Activated effector memory CD4-positive, alpha-beta T cell treated with Interleukin-2 at 50 U/mL for 16 hours (primary cell): ENCODE measurements around the gene MTHFS.

ENCODE experiments used
- DNase-seq: peaks from one replicate; pipeline ENCODE4 v3.0.0-alpha.2; 2020

The MTHFS gene

GRCh38 chr15:79874242-79874641 is 22.6 kb downstream of the MTHFS start:
- no peak for DNase-seq

DNA sequence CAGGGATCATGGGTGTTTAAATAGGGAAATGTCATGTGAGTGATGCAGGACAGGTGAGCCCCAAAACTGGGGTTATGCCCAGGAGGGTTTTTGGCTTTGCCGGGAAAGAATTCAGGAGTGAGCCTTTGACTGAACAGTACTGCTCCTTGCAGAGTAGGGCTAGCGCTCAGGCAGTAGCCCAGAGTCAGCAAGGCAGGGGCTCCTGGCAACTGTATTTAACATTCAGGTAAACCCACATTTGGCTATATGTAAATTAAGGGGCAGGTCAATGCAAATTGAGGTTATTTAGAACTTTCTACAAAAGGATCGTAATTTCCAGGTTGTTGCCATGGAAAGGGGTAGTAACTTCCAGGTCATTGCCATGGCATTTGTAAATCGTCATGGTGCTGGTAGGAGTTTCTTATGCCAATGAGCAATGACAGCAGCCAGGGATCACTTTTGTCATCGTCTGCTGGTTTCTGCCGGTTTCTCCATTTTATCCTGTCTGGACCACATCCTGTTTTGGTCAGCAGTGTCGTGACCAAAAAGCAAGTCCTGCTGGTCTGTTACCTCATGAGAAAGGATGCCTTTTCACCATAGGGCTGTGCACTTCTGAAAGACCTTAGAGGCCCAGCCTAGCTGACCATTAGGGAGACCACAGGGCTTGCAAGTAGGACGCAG is 24.3 kb downstream of the MTHFS start:
- peak; percentile 19 for DNase-seq

DNA sequence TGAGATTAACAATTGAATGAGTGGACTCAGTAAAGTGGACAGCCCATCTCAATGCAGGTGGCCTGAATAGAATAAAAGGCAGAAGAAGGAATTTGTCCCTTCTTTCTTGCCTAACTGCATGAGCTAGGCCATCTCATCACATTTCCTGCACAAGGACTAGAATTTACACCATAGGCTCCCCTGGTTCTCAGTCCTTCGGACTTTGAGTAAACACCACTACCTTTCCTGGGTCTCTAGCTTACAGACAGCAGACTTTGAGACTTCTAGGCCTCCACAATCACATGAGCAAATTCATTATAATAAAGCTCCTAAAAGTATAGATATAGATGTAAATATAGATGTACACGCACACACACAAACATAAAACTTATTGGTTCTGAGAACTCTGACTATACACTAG is 28.3 kb downstream of the MTHFS start:
- DNase-seq, result no peak

DNA sequence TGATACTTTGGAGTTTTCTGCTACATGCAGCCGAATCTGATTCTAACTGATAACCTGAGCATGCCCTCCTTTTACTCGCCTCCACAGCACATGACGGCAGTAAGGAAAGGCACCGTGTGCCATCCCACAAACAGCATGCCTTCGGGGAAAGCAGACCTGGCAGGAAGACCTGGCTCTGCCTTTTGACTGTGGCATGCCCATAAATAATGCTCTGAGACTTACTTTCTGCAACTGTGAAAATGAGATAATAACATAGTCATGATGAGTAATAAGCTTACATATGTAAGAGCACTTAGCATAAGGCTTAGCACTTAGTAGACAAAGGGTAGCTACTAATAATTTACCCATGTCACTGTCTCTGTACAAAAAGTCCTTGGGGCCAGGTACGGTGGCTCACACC is 32.9 kb downstream of the MTHFS start:
- DNase-seq, result no peak

GRCh38 chr15:79862191-79862590 is 34.6 kb downstream of the MTHFS start:
- no peak for DNase-seq

- DNase-seq, result no peak
Observed at GRCh38 chr15:79860661-79861060, 36.2 kb downstream of the MTHFS start.

DNA sequence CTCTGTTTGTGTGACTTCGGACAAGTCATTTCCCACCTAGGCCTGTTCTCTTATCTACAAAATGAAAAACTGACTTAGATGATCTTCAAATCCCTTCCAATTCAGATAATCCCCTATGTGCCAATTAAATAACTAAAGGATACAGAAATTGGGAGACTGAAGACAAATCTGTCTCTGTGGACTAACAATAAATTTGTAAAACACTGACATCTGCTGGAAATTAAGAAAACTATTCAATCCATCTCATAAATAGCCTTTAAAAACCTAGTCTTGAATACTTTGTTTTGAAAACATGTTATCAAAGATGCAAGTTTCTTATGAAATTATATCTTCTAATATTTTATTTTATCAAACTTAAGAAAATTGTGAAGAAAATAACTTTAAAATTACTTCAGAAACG is 38.3 kb downstream of the MTHFS start:
- no peak for DNase-seq

DNA sequence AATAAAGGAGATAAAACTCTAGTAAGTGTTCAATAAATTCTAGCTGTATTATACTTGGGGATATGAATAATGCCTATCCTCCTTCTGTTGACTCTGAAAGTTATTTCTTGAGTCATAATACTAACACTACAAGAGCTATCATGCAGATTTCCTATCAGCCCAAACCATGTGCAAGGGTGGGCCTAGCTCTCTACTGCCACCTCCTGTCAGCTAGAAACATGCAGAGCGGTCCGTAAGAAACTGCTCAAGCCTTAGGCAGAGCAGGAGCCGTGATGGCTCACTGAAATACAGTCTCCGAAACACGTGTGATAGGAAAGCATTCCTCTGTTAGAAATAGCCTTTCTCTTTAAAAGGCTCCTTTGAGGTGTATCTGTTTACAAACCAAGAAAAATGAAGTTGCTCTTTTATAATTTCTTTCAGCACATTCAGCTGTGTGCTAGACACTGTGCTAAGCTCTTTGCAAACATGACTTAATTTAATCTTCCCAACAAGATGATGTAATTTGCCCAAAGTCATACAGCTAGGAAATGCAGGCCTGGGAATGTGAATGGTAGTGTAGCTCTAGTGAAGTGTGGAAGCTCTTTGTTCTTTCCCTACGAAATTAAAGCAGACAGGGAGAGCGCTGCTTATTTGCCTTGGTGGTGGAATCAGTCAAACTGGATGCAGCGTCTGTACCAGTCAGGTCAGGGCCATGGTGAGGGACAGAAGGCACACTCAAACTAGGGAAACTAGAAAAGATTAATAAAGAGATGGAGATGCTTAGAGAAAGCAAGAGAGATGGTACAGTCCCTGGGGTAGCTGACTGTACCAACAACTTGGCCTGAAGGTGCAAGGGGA is 43.1 kb downstream of the MTHFS start:
- DNase-seq, result peak; percentile 33

DNA sequence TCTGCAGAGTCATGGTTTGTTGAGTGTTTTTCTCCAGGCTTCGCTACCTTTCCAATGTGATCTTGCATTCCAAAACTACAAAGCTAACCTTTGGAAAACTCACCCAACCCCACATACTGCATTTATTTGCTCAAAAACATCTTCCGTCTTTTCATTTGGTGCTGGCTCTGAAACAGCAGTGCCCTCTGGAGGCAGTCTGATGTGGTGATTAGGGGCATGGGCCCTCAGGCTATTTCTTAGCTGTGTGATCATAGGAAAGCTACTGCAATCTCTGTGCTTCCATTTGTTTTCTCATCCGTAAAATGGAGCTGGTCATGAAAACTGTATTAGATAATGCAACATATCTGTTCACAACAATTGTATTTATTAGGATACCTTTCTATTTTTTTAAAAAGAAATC is 47.0 kb downstream of the MTHFS start:
- no peak for DNase-seq

DNA sequence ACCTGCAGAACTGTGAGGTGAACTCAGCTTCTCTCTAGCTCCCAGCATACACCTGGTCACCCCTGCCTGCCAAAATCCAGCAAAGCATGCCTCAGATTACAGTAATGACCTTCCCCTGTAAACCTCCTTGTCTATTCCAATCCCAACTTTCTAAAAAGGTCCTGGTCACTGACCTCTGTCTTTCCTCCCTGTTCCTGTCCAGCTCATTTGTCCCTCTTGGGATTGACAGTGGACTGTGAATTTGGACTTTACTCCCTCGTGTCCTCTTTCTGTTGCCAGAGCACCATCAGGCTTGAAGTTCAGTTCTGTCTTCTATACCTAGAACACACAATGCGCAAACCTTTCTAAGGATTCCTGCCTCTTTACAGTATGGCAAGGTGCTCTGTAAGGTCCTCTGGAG is 50.3 kb downstream of the MTHFS start:
- DNase-seq, result no peak

- no peak for DNase-seq
Observed at GRCh38 chr15:79844221-79844620, 52.6 kb downstream of the MTHFS start.

GRCh38 chr15:79837846-79838245 is 59.0 kb downstream of the MTHFS start:
- no peak for DNase-seq

DNA sequence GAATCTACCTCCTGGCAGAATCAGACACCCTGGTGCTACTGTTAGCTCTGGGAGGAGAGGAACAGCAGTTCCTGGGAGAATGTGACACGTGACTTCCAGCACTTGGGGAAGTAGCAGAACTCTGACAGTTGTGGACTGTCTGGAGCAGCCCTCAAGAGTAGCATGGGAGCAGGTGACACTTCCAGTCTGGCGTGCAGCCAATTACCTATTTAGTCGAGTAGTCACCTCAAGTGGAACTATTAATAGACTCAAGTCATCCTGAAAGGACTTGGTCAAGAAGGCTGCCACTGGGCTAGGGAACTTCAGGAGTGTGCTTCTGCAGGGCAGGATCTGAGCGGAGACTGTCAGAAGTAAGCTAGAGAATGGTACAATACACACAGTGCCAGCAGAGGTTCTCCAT is 62.3 kb downstream of the MTHFS start:
- DNase-seq, result no peak

DNA sequence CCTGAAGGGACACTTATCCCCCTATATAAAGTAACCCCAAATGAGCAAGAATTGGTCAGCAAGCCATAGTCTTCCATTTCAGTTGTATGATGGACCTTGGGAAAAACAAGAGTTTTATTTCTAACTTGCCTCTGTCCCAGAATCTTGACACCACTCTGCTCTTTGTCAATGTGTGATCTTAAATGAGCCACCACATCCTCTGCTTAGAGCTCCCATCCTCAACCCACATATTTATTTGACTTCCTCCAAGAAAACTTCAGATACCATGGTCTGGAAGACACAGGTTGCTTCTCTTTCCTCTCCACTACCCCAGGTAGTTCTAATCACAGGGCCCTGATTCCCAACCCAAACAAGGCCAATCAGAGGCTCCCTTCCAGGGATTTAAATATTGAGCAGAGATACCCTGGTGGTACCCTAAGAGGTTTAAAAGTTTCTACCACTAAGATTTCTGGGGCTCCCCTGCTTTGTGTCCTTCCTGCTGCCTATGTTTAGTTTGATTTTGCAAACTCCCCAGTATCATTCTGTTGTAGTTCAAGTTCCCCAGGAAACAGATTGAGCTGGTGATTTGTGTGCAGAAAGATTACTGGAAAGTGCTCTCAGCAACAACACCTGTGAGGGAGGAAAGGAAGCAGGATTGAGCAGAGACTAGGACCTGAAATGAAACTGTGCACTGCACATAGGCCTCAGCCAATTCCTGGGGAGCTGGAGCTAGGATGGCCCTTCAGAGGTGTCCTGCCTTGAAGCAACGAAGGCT is 64.3 kb downstream of the MTHFS start:
- DNase-seq, result no peak

- no peak for DNase-seq
Observed at GRCh38 chr15:79831604-79832003, 65.2 kb downstream of the MTHFS start.

DNA sequence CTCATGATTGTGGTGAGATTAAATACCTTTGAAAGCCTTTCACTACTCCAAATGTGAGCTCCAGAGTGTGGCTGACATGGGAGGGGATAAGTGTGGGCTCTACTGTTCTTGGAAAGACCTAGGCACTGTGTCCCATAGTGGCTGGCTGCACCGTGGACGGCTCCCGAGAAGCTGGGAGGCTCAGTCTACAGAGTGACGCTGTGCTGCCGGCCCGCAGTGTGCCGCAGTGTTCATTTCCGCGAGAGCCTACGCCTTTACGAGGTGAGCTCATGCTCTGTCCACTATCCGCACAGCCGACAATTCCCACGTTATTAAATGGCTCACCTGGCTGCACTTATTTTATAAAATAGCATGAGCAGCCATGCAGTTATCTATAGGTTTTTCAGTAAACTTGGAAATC is 66.9 kb downstream of the MTHFS start:
- DNase-seq, result no peak

DNA sequence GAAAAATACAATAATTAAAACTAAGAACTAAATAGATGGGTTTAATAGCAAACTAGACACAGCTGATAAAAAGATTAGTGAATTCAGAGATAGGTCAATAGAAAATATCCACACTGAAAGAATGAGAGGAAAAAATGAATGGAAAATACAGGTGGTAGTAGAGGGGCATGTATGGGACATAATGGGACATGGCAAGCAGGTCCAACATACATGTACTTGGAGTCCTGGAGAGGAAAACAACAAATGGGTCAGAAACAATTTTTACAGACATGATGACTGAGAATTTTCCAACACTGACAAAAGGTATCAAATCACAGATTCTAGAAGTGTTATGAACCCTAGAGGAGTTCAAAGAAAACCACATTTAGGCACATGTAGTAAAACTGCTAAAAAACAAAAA is 68.4 kb downstream of the MTHFS start:
- no peak for DNase-seq

GRCh38 chr15:79826800-79827199 is 70.0 kb downstream of the MTHFS start:
- DNase-seq, result no peak

- DNase-seq, result no peak
Observed at GRCh38 chr15:79824136-79824701, 72.6 kb downstream of the MTHFS start.

DNA sequence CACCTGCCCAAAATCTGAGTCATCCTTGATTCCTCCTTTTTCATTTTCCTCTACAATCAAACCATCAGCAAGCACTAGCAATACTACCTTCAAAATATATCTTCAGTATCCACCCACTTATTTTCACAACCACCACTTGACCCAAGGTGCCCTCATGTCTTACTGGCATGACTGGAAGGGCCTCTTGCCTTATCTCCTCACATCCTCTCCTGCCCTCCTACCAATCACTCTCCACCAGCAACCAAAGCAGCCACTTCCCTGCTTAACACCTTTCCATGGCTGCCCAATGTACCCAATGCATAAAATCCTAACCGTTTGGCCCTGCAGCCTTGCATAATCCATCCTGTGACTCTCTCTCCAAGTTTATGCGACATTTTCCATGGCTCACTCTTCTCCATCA is 76.0 kb downstream of the MTHFS start:
- DNase-seq, result no peak

DNA sequence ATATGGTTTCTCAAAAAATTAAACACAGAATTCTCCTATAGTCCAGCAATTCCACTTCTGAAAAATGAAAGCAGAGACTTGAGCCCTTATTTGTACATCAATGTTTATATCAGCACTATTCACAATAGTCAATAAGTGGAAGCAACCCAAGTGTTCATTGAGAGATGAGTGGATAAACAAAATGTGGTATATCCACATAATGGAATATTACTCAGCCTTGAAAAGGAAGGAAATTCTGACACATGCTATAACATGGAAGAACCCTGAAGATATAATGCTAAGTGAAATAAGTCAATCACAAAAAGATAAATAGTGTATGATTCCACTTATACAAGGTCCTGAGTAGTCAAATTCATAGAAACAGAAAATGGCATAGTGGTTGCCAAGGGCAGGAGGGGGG is 76.6 kb downstream of the MTHFS start:
- no peak for DNase-seq

DNA sequence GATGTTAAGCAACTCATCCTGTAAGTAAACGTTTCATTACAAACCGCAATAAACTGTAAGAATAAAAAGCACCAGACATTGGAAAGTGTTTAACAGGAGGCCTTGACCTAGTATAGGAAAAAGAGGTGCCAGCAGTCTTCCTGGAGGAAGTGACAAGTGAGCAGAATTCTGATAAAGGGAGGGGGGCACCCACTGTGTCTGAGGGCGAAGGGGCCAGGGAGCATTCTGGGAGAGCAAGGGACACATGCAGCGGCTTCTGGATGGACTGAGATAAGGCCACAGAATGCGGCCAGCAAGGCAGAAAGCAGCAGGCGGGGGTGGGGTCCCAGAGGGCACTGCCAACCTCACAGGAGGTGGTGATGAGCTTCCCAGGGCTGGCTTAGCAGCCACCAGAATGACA is 80.2 kb downstream of the MTHFS start:
- no peak for DNase-seq

- no peak for DNase-seq
Observed at GRCh38 chr15:79815468-79815867, 81.3 kb downstream of the MTHFS start.

GRCh38 chr15:79812541-79812940 is 84.3 kb downstream of the MTHFS start:
- no peak for DNase-seq
